Cerebellar nuclear complex (tissue), 1 donor: ENCODE data around the gene SLC1A2.

ENCODE experiments used
- DNase-seq, 2 experiments: peaks; one replicate each; lab custom pipeline; 2025; lab: John Stamatoyannopoulos, UW

Gene SLC1A2

DNA sequence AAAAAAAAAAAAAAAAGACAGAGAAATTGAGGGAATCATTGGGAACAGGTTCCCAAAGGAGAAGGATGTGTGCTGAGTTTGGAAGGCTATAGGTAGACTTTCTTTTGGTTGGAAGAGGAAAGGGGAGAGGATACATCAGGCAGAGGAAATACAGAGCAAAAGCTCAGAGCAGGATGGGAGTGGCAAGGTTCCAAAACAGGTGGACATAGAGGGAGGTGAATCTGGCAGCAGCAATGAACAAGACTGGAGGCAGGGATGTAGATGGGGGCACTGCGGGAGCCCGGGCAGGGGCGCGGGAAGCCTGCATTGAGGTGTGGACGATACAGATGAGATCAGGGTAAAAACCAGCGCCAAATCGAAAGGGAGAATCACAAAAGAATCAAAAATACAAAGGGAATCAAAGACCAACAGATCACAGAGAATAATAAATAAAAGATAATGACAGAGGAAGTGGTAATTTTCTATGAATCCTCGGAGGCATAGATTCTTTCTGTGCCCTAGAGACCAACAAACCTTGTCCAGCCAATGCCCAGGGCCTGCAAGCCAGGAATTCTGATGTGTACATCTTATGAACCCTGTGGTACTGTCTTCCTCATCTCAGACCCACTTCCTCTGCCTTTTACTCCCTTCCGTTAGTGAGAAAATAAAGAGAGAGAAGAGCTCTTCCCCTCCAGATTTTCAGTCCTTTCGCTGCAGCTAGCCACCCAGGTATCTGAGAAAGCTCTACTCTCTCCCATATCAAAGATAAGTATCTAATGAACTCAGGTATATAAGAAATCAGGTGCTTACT lies 70.3 kb downstream of the SLC1A2 start:
- no peak for DNase-seq

DNA sequence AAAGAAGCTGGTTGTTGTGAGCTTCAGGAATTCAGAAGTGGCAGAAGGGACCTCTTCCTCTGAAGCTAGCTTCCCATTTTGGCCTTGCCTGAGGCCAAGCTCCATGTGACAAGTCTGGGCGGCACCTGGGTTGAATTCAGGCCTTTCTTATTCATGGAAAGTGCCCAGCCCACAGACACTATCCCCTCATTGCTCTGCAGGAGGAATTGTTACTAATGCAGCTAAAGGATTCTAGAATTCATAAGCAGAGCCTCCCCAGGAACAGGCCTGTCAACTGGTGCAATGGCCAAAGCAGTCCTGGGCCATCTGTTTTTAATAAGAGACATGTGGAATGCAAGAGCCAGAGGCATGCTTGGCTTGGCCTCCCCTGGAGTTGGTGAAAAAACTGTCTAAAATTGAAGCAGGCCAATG lies 71.4 kb downstream of the SLC1A2 start:
- DNase-seq, result peak in 1 of 2 experiments; percentile 78

DNA sequence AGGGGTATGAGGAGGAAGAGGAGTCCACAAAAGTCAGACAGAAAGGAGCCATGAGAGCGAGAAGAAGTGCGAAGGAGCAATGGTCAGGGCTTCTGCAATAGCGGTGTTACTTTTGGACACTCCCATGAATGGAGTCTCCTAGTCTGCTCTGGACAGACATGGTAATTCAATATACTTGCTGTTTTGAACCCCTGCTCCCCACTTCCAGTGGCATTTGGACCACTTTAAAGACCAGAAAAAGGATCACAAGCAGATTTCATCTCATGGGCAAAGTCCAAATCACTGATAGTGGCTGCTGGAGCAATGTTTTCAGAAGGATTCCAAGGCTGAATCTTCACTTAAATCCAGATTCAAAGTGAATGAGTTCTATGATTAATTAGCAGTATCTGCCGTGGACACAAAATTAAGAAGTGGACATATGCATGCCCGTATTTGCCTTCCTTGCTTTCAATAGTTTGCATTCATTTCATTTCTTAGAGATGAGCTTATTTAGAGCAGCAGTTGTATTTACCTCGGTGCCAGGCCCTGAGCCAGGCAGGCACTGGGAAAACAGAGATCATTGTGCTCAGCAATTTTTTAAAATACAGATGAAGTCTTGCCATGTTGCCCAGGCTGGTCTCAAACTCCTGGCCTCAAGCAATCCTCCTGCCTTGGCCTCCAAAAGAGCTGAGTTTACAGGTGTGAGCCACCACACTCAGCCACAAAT lies 72.0 kb downstream of the SLC1A2 start:
- no peak for DNase-seq

DNA sequence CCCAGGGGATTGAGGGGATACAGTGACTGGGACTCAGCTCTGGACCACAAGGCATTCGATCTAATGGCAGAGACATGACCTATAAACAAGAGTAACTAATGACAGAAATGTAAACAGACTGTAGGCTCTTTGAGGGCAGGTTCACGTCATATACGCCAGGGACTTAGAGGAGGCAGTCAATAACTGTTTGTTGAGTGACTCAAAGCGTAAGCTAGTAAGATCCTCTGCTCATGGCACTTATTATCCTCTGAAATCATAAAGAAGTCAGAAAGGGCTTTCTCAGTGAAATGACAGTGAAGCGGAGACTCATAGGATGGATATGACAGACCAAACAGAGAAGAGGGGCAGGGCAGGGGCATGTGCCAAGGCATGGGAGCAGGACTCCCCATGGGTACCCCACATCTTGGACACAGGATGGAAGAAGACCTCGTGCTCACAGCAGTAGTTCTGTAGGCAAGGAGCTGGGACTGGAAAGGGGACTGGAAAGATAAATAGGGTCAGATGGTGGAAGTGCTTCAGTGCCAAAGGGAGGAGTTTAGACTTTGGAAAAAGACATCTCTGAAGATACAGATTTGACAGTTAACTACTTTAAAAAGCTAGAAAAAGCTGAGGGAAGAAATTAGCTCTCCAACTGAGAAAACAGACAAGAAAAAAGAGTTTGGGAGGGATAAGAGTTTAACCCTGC lies 72.7 kb downstream of the SLC1A2 start:
- DNase-seq, result no peak

DNA sequence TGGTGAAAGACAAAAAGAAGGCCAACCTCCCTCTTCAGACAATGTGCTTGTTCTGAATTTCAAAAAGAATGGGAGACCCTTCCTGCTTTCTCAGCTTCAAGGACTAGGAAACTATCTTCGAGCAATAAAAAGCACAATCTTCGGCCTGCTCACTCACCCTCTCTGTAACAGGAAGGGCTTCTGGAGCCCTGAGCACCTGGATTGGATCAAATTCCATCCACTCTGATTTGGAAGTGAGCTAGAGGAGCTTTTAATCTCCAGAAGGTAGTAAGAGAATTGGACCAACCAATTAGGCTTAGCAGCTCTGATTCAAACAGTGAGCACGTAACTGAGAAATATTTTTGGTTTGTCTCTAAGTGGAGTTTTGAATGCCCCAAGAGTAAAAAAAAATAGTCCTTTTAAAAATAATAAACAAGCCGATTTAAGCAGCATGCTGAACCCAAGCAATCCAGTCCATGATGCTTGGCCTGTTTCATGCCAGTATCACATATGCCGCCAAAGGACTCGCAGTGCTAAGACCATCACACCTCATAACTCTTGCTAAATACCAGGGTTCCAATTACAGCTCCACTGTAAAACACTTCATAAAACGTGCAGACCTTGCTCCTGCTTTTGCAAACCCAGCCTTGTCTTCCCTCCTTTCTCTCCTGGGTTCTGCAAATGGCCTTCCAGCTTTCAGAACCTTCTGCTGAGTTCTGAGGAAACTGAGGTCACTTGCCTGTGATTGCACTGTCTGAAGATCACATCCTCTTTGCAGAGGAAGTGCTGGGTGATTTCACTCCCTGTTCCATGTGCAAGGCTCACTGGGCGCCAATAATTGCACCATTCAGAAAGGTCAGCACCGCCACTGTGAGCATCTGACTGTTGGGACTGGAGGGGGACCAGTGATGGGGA lies 74.4 kb downstream of the SLC1A2 start:
- DNase-seq, result no peak

DNA sequence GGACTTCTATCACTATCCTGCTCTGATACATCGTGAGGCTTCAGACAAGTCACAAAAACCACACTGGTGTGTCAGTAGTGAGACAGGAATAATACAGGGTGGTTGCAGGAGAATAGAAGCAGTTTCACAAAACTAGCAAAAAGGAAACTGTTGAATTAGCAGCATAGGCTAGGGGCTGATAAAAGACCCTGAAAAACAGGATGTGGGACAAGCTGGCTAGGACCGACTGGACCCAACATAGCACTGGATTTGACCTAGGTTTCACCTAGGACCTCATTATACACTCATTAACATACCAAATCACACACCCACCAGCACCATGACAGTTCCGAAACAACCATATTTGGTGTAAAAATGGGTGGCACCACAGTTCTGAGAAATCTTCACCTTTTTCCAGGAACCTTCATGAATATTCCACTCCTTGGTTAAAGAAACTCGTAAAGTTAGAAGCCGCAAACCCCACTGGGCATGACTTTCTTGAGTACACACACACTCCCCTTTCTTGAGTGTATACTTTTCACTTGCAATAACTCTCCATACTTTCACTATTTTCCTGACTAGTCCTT lies 76.2 kb downstream of the SLC1A2 start:
- no peak for DNase-seq

DNA sequence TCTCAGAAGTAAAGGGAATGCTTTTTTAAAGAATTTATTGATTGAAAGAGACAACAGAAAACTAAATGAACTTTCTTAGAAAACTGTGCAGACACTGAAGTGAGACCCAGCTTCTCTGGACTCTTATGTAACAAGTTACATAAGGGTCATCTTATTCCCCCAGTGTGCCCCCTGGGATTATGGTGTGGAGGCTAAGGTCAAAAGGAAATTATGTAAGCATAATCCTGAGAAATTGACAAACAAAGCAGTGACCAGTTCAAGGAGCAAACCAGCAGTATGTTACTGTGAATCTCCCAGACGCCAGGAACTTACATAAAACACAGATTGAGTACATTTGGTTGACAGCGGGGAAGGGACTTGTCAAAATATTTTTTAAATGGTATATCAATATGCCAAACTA lies 78.6 kb downstream of the SLC1A2 start:
- no peak for DNase-seq

DNA sequence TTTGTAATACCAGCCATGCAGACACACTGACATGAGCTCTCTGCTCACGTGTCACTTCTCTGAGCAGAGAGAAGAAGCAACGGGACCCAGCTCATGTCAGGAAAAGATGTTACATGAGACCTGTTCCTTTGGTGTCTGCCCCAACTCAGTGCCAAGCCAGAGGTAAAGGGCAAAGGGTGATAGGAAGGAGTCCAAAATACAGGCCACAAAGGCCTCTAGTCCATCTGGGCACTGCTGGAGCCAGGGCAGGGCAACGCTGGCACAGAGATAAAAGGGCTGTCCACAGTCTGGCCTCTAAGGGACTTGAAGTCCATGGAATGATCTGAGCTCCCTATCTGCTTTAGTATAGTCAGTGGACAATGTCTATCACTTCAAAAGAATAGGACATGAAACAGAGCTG lies 79.3 kb downstream of the SLC1A2 start:
- no peak for DNase-seq

DNA sequence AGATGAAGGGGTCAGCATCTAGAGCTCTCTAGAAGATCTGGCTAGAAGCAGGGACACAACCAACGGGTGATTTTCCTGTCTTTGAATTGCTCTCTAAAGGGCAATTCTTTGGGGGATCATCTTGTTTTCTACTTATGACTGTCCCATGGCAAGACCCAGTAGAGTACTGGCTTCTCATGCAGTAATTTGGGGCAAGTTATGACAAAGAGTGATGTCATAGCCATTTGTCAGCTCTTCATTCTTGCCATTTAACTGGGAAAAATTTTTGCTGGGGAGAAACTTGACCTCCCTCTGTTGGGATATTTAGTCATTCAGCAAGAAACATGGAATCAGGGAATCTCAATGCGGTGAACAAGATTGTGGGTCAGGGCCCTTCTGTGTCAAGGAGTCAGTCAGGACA lies 80.4 kb downstream of the SLC1A2 start:
- no peak for DNase-seq

DNA sequence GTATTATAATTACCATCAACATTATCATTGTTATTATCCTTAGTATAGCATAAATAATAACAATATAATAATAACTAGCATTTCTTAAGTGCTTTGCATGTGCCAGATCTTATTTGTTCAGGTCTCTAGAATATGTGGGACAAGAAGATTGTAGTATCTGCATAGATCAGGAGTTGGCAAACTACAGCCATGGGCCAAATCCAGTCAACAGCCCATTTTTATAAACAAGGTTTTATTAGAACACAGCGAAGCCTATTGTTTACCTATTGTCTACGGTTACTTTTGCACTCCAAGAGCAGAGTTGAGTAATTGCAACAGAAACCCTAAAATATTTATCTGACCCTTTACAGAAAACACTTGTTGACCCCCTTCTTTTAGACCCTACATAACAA lies 81.4 kb downstream of the SLC1A2 start:
- no peak for DNase-seq

DNA sequence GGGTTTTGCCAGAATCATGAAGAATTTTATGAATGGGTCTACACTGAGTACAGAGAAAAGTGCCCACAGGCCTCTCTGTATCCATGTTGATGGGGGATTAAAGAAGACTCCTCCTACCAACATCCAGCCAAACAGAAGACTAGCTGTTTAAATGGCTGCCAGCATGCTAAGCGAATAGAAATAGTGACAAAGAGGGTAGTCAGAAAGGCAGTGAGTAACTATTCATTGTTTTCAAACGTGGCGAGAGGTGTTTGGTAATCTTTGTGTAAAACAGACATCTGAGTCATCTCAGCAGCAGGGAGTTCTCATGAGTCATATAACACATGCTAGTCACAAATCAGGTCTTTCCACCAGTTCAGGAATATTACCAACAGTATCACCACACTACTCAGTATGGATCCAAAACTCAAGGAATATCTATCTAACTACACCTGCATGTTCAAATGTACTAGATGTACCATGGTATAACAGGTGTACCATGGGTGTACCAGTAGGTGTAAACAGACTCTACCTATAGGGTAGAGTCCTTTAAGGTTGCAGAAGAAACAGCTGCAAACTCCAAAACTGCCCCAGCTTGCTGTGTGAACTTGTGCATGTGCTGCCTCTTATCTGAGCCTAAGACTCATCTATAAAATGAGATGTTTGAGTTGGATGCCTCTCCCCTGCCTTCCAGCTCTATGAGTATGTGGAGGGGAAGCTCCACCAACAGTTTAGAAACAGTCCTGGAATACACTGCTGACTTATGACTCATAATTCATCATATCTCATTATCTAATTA lies 82.0 kb downstream of the SLC1A2 start:
- no peak for DNase-seq

DNA sequence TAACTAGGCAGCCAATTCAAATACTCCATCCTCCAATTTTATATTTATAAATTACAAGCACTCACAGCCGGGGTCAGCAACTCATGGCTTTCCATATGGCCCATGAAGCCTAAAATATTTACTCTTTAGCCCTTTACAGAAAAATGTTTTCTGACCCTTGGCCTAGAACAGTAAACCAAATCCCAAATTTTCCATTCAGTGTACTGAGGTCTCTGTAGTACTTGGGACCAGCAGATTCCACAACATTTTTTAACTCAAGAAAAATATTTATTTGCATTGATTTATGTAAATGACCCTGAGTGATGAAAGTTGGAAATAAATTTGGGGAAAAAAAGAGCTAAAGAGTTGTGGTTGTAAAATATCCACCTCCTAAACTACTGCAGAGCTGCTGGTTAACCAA lies 82.6 kb downstream of the SLC1A2 start:
- no peak for DNase-seq

DNA sequence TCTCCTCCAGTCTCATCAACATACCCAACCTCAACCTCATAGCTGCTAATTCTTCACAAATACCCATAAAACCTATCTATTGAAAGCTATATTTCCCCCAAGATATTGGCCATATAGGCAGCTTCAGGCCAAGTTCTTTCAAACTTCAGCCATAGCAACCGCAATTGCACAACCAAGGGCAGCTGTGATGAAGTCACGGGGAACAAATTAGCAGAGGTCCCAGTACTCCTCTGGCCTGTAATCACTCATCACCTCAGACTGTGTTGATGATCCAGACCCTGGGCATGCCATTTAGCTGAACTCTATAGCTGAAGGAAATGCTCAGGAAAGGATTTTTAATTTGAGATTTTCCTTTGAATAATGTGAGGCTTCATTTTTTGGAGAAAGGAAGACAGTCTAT lies 84.1 kb downstream of the SLC1A2 start:
- DNase-seq, result no peak

DNA sequence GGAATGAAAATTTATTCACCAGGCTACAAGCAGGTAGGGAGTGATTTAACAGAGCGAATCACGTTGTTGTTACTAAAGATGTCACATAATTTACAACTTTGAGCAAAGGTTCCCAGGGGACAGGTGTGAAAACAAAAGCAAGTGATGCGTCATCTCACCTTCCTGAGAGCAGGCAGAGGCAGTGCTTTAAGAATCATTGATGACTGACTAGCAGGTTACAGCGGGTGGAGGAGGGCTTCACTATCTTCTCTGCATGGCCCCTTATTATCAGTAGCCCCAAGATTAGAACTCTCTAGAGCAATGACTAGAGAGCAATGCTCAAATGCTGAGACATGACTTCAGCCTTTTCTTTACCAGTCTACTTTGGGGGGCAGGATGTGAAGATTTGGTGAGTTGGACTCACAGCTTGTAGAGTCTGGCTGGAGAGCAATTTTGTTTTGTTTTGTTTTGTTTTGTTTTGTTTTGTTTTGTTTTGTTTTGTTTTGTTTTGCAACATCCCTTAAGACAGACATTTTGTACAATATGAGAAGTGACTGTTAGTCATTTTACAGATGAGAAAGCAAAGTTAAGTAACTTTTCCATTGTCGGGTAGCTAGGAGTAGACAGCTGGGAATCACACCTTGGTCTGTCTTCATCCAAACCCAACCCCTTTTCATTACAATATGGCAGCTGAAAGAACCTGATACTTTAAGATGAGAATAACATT lies 84.8 kb downstream of the SLC1A2 start:
- no peak for DNase-seq

DNA sequence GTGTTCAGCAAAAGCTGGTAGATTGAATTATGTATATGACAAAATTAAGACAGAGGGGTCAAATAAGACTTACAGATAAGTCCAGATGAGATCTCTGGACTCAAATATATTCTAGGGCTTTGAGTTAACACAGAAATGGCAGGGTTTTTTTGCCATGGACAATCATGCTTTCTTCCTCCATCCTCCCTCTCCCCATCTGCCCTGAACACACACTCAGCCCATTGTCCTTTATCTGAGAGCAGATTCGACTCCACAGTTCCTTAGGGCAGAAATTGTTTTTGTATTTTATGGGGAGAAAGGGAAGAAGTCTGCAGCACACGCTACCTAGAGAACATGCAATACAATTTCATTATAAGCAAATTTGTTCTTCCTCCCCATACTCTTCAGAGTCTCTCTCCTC lies 86.8 kb downstream of the SLC1A2 start:
- DNase-seq, result no peak

DNA sequence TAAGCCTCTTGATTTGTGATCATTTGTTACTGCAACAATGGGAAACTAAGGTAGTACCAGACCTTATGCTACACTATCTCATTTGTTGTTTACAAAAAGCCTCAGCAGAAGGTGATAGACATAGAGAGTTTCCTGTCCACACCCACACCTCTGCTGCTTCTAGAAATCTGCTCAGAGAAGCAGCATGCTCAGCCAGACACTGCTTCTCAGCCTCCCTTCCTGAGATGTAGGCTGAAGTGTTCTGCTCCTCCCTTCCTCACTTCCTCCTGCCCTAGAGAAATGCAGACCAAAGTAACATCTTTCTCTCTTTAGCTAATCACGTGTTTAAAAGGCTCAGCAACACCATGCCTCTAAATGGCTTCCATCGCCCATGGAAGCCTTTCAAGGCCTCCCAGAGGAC lies 88.4 kb downstream of the SLC1A2 start:
- DNase-seq, result no peak

DNA sequence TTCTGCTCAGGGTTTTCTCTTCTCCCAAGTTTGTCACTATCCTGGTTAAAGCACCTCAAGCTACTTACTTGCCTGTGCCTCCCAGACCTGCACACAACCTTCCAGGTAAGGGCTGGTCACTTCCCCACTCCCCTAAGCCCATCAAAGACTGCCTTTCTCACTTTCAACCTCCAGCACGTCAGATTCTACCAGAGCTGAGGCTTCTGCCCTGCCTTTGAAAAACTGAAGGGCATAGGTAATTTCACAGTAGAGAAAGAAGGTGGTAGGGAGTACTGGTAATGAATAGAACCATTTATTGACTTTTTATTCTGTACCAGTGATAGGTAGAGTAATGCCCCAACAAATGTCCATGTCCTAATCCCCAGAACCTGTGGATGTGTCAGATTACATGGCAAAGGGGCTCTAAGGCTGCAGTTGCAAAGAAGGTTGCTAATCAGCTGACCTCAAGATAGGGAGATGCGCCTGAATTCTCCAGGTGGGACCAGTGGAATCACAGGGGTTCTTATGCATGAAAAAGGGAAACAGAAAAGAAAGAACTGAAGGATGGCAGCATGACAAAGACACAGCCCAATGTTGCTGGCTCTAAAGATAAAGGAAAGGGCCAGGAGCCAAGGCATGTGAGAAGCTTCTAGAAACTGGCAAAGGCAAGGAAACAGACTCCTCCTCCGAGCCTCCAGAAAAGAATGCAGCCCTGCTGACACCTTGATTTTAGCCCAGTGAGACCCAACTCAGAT lies 89.0 kb downstream of the SLC1A2 start:
- no peak for DNase-seq

DNA sequence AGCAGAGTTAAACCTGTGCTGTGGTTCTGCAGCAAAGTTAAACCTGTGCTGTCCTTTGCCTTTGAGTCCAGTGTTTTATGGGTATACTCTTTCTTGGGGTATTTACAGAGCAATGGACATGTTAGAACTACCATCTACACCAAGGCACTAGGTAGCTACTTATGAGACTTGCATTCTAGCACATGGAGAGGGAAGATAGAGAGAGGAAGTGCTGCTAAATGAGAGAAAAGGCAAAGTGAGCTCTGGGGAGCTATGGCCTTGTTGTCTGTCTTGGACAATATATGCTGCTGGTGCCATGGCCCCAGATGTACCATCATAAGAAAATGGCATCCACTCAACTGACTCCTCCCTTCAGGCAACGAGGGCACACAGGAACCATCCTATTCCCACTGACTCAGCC lies 91.5 kb downstream of the SLC1A2 start:
- no peak for DNase-seq

DNA sequence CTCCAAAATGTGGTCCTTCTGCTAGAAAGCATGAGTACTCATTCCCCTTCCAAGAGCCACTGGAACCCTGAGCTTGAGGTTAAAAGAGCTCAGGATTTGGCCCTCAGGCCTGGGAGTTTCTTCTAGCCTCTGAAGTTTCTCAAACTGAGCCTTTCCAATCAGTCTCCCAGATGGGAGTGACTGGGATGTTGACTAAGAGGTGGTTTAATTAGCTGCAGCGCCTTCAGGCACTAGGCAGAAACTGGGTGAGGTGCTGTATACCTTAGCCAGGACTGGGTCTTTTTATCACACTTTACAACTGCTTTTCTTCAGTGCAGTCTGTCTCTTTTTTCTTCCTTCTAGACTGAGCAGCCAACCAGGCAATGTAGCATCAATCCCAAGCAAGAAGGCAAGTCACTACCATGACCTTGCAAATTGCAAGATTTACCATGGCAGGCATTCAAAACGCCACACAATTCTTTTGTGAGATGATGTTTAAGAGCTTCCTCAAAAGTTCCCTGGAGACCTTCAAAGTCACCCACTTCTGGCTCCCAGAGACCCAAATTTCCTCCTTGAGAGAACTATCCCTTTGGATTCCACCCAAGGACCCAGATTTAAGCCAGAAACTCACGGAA lies 93.0 kb downstream of the SLC1A2 start:
- DNase-seq, result no peak
